Measurements from ENCODE around the gene LONP1.
"Not testable (repeated sequence)": the region's sequence is repeated elsewhere in the genome, so short reads cannot be mapped to it uniquely, and the experiment has no call there.

Gene LONP1, protein sequence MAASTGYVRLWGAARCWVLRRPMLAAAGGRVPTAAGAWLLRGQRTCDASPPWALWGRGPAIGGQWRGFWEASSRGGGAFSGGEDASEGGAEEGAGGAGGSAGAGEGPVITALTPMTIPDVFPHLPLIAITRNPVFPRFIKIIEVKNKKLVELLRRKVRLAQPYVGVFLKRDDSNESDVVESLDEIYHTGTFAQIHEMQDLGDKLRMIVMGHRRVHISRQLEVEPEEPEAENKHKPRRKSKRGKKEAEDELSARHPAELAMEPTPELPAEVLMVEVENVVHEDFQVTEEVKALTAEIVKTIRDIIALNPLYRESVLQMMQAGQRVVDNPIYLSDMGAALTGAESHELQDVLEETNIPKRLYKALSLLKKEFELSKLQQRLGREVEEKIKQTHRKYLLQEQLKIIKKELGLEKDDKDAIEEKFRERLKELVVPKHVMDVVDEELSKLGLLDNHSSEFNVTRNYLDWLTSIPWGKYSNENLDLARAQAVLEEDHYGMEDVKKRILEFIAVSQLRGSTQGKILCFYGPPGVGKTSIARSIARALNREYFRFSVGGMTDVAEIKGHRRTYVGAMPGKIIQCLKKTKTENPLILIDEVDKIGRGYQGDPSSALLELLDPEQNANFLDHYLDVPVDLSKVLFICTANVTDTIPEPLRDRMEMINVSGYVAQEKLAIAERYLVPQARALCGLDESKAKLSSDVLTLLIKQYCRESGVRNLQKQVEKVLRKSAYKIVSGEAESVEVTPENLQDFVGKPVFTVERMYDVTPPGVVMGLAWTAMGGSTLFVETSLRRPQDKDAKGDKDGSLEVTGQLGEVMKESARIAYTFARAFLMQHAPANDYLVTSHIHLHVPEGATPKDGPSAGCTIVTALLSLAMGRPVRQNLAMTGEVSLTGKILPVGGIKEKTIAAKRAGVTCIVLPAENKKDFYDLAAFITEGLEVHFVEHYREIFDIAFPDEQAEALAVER

DNA sequence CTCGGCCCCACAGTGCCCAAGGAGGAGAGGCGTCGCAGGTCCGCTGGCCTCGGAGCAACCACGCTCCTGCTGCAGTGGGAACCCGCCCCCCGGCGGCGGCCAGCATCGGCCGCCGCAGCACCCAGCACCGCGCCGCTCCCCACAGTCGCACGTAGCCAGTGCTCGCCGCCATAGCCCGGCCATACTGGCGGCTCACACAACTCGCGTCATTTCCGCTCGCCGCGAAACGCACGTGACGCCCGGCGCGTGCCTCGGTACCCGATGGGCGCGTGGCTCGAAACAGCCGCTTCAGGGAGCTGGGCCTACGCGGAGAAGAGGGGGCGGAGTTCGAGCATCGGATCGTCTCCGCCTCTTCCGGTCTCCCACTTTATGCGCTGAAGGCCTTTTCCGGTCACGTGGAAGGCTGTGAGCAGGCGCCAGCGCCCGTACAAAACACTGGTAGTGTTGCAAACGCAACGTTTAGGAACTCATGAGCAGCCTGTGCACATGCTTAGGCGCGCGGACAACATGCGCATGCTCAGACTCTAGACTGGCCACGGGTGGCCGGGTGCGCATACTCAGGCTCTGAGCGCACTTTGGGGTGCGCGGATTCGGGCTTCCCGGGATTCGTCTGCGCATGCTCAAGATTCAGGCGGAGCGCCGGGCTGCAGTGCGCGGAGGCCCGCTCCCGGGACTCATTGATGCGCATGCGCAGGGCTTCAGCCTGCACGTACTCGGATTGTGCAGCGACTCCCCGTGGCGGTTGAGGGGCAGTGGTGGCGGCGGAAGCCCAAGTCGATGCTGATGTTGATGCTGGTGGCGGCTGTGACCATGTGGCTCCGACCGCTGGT, at the start of gene LONP1, which contains the start of gene CATSPERD:
Gene LONP1 (minus strand): TSS at position 186 of the 830 bp plus-strand sequence. CDS start 14 bp downstream, at position 172.
Gene CATSPERD (plus strand): TSS at position 677 of the 830 bp plus-strand sequence. CDS start 101 bp downstream, at position 778.
- DNase-seq: peak; percentile 97

DNA sequence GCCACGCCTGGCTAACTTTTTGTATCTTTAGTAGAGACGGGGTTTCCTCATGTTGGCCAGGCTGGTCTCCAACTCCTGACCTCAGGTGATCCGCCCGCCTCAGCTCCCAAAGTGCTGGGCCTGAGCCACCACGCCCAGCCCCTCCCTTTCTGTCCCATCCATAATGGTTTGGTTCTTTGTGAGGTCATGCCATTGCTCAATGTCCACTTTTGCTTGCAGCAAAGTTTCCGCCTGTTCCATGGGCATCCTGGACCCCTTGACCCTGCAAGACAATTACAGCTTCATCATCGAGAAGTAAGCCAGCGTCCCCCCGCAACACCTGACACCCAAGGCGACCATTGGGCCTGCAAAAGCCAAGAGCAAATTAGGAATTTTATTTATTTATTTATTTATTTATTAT, 48.0 kb upstream of the LONP1 start:
- no peak for DNase-seq

DNA sequence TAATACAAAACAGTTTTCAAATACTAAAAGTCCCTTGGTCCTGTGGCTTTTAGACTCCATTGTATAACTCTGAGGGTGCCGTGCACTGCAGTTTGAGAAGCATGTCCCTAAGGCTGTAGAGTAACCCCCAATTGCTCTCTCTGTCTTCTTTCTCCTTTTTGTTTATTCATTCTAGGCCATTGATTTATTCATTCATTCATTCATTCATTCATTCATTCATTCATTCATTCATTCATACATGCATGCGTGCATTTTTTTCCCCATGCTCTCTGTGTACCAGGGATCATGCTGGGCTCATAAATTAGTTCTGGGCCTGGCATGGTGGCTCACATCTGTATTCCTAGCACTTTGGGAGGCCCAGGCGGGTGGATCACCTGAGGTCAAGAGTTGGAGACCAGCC, 45.3 kb upstream of the LONP1 start:
- no peak for DNase-seq

DNA sequence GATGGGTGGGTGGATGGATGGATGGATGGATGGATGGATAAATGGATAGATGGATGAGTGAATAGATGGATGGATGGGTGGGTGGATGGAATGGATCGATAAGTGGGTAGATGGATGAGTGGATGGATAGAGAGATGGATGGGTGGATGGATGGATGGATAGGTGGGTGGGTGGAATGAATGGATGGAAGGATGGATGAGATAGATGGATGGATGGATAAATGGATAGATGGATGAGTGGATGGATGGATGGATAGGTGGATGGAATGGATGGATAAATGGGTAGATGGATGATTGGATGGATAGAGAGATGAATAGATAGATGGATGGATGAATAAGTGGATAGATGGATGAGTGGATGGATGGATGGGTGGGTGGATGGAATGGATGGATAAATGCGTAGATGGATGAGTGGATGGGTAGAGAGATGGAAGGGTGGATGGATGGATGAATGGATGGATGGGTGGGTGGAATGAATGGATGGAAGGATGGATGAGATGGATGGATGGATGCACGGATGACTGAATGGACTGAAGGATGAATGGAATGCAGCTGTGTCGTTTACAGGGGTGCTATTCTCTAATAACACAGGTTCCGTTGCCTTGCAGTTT, 42.8 kb upstream of the LONP1 start:
- no peak for DNase-seq

DNA sequence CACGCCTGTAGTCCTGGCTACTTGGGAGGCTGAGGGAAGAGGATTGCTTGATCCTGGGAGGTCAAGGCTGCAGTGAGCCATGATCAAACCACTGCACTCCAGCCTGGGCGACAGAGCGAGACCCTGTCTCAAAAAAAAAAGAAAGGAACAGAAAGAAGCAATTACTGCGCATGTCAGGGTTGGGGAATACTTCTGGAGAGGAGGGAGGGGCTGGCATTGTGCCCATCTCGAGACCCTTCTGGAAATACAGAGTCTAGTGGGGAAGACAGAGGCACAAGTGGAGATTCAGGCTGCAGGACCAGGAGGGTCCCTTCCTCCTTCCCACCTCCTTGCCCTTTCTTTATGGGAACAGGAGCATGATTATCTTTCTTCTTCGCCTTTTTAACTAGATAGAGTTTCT, 33.8 kb upstream of the LONP1 start:
- DNase-seq: no peak

DNA sequence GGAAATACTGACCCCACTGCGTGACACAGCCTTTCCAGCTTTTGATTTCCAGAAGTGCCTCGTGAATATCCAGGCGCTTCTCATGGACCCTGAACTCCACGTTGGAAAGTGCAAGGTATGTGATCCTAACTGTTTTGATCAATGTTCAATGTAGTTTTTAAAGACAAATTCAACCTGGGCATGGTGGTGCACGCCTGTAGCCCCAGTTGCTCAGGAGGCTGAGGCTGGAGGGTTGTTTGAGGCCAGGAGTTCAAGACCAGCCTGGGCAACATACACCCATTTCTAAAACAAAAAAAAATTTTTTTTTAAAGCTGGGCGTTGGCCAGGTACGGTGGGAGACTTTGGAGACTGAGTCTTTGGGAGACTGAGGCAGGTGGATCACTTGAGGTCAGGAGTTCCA, 31.8 kb upstream of the LONP1 start:
- no peak for DNase-seq

DNA sequence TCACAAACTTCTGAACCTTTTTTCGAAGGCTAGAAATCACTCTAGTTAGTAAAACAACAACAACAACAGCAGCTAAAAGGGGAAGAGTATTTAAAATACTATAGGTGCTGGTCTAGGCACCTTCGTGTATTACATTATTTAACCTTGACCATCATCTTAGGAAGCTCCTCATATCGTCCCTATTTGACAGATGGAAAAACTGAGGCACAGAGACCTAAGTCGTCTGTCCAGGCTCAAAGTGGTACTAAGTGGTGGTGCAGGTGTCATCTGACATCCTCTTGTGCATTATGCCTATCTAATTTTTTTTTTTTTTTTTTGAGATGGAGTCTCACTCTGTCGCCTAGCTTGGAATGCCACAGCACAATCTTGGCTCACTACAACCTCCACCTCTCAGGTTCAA, 29.6 kb upstream of the LONP1 start:
- no peak for DNase-seq

DNA sequence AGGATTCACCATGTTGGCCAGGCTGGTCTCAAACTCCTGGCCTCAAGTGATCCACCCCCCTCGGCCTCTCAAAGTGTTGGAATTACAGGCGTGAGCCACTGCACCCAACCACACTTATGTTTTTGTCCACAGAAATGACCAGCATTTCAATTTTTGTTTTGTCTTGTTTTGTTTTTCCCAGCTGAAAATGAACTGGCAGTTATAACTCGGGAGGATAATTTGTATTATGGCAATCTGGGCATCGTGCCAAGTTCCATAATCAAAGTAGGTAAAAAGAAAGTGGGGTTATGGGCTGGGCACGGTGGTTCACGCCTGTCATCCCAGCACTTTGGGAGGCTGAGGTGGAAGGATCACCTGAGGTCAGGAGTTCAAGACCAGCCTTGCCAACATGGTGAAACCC, 29.0 kb upstream of the LONP1 start:
- DNase-seq: not testable (repeated sequence)

DNA sequence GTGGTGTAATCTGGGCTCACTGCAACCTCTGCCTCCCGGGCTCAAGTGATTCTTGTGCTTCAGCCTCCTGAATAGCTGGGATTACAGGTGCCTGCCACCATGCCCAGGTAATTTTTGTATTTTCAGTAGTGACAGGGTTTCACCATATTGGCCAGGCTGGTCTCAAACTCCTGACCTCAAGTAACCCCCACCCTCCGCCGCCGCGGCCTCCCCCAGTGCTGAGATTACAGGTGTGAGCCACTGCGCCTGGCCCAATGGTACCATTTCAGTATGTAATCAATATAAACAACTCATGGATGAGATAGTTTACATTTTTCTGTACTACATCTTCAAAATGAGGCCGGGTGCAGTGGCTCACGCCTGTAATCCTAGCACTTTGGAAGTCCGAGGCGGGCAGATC, 25.1 kb upstream of the LONP1 start:
- not testable (repeated sequence) for DNase-seq

DNA sequence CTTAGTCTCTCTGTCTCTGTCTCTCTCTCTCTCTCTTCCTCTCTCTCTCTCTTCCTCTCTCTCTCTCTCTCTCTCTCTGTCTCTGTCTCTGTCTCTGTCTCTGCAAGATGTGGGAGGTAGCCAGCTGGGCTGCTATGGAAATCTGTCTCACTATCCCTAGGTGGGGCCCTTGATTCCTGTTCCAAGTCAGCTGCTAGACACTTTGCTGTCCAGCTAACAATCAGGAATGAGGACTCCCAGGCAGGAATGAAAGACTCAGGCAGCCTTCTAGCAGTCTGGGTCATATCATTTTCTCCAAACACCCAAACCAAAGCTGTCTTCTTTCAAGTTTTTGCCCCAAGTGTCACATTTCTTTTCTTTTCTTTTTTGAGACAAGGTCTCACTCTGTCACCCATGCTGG, 23.7 kb upstream of the LONP1 start:
- DNase-seq: no peak

DNA sequence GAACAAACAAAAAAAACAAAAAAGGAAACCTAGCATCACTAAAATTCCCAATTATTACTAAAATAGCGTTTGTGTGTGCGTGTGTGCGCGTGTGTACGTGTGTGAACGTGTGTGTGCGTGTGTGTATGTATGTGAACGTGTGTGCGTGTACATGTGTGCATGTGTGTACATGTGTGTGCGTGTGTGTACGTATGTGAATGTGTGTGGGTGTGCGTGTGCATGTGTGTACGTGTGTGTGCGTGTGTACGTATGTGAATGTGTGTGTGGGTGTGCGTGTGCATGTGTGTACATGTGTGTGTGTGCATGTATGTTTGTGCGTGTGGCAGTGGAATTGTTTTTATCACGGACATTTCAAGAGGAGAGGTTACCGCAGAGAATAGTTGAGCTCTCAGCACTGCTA, 22.1 kb upstream of the LONP1 start:
- no peak for DNase-seq

DNA sequence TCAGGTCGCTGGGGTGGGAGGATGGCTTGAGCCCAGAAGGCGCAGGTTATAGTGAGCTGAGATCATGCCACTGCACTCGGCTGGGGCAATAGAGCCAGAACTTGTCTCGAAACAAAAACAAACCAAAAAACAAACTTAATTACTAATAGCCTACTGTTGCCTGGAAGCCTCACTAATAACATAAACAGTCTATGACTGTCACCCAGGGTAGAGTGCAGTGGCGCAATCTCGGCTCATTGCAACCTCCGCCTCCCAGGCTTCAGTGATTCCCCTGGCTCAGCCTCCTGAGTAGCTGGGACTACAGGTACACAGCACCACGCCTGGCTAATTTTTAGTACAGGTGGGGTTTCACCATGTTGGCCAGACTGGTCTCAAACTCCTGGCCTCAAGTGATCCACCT, 18.5 kb upstream of the LONP1 start:
- DNase-seq: no peak

DNA sequence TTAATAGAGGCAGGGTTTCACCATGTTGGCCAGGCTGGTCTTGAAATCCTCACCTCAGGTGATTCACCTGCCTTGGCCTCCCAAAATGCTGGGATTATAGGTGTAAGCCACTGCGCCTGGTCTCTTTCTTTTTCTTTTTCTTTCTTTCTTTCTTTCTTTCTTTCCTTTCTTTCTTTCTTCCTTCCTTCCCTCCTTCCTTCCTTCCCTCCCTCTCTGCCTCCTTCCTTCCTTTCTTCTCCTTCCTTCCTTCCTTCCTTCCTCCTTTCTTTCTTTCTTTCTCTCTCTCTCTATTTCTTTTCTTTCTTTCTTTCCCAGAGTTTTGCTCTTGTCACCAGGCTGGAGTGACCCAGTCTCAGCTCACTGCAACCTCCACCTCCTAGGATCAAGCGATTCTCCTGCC, 13.2 kb upstream of the LONP1 start:
- DNase-seq: not testable (repeated sequence)

DNA sequence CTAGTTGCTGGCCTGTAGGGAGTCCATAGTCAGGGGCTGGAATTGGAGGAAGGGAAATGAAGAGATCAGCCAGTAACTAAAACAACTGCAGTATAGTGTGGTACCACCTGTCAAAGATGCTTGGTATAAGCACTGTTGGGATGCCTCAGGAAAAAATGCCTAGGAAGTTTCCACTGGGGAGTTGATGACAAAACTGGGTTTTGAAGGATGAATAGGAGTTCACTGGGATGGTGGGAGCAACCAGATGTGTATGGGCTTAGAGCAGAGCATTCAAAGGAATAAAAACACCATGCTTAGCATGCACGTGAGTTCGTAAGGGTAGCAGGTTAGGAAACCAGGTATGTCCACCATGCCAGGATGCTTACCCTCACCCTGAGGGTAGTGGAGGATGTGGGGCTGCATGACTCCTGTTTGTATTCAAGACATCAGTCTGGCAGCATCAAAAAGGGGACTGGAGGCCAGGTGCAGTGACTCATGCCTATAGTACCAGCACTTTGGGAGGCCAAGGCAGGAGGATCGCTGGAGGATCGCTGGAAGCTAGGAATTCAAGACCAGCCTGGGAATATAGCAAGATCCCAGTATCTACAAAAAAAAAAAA, 7.6 kb upstream of the LONP1 start:
- DNase-seq: no peak

DNA sequence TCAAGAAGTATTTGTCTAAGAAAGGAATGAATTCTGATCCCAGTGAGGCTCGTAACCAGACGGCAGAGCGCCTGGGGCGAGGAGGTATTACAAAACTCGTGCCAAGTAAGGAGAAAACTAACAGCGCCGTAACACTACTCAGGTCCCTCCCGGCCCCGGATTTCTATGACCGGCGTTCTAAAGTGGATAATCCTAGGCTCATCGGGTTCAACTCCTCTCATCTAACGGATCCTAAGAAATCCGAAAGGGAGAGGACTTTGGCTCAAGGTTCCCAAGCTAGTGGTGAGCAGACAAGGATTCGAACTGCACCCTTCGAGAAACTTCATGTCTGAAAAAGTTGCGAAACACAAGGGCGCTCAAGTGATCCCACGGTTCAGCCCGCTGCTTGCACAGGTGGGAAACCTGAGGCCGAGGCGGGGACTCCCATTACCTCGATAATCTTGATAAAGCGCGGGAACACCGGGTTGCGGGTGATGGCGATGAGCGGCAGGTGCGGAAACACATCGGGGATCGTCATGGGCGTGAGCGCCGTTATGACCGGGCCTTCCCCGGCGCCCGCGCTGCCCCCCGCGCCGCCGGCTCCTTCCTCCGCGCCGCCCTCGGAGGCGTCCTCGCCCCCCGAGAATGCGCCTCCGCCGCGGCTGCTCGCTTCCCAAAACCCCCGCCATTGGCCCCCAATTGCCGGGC, 529 bp downstream of the LONP1 start:
- no peak for DNase-seq

DNA sequence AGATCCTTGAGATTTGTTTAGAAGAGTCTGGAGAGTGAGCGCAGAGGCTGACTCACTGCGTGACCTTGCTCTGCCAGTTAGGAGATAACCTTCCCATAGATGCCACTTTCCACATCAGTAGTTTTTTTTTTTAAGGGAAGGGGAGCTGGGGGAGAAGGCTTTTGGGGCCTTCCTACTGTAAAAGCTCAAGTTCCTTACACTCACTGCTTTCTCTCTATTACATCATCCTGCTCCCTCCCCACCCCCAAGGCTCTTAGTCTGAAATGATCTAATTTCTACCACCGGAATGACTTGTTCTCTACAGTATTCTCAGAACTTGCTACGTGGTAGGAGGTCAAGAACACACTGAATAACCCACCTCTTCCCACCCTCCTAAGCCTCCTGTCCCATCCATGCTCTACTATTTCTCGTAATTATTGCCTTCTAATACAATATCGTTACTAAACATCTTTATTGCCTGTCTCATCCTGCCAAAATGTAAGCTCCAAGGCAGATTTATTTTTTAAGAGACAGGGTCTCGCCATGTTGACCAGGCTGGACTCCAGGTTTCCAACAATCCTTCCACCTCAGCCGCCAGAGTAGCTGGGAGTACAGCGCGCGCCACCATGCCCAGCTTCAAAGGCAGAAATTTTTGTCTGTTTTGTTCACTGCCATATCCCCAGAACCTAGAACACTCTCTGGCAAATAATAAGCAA, 1.2 kb downstream of the LONP1 start:
- DNase-seq: no peak

DNA sequence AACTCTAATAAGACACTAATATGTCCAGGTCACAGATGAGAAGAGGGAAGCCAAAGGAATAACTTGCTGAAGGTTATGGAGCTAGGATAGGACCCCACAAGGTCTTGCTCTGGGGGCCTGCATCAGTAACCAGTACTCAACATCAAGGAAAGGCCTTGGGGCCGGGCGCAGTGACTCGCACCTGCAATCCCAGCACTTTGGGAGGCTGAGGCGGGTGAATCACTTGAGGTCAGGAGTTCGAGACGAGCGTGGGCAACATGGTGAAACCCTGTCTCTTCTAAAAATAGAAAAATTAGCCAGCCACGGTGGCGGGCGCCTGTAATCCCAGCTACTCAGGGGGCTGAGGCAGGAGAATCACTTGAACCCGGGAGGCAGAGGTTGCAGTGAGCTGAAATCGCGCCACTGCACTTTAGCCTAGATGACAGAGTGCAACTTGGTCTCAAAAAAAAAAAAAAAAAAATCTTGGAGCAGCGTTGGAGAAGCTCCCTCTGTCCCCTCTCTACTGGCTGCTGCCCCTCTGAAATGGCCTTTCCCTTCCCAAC, 1.8 kb downstream of the LONP1 start:
- no peak for DNase-seq

DNA sequence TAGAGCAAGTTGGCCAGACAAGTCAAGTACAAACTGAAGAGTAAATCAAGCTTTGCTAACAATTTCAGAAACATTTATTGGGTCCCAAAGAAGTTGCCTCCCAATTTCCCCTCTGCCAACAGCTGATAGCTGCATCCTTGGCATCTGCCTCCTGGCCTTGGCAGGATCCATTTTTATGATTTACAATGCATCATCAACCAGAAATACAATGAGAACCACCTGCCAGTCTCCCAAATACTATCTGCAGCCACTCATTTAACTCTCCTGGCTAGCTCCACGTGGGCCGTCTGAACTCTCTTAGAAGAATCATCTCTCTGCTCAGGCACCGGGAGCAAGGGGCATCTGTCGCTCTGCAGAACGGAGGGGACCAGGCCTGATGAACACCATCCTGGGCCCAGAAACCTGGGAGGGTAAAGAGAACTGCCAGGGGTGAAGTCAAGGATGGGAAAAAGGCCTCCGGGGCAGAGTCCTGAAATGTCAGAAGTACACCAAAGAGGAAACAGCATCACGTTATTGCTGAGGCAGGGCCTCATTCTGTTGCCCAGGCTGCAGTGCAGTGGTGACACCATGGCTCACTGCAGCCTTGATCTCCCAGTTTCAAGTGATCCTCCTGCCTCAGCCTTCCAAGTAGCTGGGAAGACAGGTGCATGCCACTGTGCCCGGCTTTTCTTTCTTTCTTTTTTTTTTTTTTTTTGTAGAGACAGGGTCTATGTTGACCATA, 2.6 kb downstream of the LONP1 start:
- DNase-seq: no peak

DNA sequence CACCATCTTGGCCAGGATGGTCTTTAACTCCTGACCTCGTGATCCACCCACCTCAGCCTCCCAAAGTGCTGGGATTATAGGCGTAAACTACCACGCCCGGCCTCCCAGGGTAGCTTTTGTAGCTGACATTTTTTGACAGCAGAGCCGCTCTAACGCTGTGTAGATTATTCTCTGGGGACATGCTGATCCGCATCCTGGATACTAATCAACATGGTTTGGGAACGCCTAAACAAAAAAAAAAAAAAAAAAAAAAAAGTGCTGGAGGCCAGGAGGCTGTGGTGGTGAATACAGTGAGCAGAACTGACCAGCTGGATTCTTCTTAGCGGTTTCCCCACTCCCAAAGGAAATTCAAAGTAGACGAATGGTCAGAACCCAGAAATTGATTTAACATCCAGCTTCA, 5.1 kb downstream of the LONP1 start:
- no peak for DNase-seq

DNA sequence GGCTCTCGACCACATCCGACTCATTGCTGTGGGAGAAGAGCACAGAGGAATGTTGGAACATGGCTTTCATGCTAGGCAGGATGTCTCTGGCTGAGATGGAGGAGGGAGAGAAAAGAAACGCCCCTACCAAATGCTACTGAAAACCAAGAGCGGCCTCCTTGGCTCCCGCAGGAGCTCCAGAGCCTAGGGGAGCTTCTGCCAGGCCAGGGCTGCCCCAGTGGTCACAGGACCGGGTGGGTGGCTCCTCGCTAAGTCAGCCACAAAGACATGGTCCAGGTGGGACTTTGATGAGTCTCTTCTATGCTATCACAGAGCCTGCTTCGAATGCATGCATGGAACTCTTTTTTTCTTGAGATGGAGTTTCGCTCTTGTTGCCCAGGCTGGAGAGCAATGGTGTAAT, 6.7 kb downstream of the LONP1 start:
- no peak for DNase-seq
